ENCODE measurements around the gene R3HCC1L.

Gene R3HCC1L

GRCh38 chr10:98276311-98276710 lies 141.9 kb downstream of the R3HCC1L start:
- no peak for DNase-seq (ENCODE audit: low read depth in 2 of 2)

DNA sequence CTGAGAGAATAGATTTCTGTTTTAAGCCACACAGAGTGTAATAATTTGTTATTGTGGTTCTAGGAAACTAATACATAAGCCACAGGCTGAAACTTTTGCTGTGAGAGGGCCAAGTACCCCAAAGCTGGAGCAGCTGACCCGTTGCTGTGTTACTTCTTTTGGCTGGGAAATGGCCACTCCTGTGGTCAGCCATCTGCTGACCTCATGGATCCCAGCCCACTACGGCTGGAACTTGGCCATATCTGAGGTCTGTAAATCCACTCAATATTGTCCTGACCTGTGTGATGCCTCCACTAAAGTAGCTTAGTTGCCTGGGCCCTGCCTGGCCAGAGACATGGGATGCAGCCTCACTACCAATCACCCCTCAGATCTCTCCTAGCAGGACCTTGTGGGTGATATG lies 151.0 kb downstream of the R3HCC1L start:
- no peak for DNase-seq (ENCODE audit: low read depth in 2 of 2)

GRCh38 chr10:98286419-98286818 lies 152.0 kb downstream of the R3HCC1L start:
- no peak for DNase-seq (ENCODE audit: low read depth in 2 of 2)

DNA sequence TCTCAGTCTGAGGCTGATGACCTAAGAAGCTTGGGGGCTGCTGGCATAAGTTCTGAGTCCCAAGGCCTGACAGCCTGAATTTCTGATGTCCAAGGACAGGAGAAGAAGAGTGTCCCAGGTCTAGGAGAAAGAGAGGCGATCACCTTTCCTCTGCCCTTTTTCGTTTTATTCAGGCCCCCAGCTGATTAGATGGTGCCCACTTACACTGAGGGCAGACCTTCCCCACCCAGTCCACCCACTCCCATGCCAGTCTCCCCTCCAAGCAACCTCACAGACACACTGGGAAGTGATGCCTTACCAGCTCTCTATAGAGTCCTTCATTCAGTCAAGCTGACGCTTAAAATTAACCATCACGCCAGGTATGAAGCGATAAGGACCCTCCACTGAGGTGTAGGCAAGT lies 152.9 kb downstream of the R3HCC1L start:
- DNase-seq (ENCODE audit: low read depth in 2 of 2), result no peak

DNA sequence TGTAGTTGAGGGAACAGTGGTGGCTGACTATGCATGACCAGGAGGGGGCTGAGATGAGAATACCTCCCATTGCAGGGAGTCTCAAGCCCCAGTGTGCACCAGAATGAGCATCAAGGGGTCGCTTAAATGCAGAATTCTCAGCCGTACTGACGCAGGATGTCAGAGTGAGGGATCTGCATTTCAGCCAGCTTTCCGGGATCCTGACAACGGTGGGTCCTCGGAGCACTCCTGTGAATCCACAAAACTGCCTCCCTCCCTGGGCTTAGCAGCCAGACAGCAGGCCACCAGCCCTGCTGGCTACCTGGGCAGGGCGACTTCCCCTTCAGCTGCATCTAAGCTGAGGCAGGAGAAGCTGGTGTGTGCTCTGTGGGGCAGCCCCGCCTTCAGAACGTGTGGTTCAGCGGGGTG lies 155.3 kb downstream of the R3HCC1L start:
- no peak for DNase-seq (ENCODE audit: low read depth in 2 of 2)

DNA sequence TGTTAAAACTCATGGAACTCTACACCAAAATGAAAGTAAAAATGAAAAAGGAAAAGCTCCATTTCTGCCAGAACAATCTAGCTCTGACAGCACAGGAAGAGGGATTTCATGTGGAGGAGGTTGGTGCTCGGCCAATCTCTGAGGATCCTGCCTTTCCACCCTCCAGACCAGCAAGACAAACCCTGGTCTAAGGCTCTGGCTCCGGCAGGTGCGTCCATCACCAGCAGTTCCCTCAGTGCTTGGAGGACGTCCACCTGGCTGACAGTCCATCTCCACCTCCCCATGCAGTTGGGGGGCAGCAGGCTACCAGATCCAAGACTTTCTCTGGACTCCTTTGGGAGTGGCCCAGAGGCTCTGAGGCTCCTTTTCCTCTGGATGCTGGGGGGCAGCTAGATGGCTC lies 158.5 kb downstream of the R3HCC1L start:
- no peak for DNase-seq (ENCODE audit: low read depth in 2 of 2)

DNA sequence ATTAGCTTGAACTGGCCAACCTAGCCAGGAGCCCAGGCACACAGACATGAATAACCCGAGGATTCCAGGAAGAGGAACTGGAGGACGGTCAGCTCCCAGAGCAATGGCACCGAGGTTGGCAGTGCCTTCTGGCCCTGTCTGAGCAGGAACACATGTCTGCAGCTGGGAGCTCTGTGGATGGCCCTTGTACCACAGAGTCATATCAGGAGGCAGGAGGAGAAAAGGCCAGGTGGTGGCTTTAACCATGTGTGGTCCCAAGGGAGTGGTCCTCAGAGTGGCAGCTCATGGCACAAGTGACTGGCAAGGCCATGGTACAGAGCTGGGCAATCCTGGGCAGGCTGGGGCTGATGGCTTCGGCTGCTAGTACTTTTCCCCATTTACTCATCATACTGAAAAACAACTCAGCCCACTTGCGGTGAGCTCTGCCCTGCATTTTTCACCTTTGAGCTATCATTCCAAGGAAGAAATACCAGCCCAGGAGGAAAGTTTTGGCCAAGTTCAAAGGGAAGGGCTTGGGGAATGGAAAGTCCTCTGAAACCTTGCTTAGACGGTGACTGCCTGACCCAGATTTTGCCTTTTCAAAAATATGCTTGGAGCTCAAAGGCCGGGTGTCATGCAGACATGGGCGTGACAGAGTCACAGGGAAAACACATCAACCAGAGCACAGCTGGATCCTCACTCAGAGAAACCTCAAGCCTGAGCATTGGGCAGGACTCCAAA lies 159.3 kb downstream of the R3HCC1L start:
- DNase-seq (ENCODE audit: low read depth in 2 of 2), result no peak

GRCh38 chr10:98294270-98294627 lies 159.8 kb downstream of the R3HCC1L start:
- DNase-seq (ENCODE audit: low read depth in 2 of 2), result no peak

Measured in stimulated activated CD4-positive, alpha-beta T cell treated with anti-CD3 and anti-CD28 coated beads, Interleukin-1b, Interleukin-23, amount 100 ng/mL, for 1 hour (primary cell).